Kidney (tissue), 14 donors: ENCODE results near the gene SEC61A1. TPM values are rescaled to one million over a fixed set of nuclear protein-coding genes. Genes with fewer than 3 reads are reported as not detected.

ENCODE experiments used
- DNase-seq, 5 donors: peaks; one replicate each; pipeline ENCODE4 v3.0.0-alpha.2; 2013 to 2020
- FAIRE-seq: peaks from 2 replicates; lab custom pipeline; 2012; peaks lifted over from hg19 to GRCh38; lab: Jason Lieb, UNC
- H3K27ac ChIP-seq, 2 donors: one replicate each; pipeline ENCODE4 v1.7.0; 2013; ENCODE audit warnings: low read depth in 2 of 2, low read length in 2 of 2, inconsistent platforms in 1 of 2
- H3K27me3 ChIP-seq: one replicate; pipeline ENCODE4 v1.7.1; 2013; ENCODE audit warnings: low read length, inconsistent platforms; ENCODE audit not compliant: control insufficient read depth, insufficient read depth
- H3K36me3 ChIP-seq, 3 donors: one replicate each; pipeline versions ENCODE4 v1.7.0 to v1.7.1; 2013; ENCODE audit warnings: low read length in 3 of 3, control low read depth in 1 of 3, inconsistent platforms in 1 of 3; ENCODE audit not compliant: insufficient read depth in 3 of 3, control insufficient read depth in 2 of 3
- H3K4me1 ChIP-seq, 3 donors: one replicate each; pipeline versions ENCODE4 v1.7.0 to v1.7.1; 2013; ENCODE audit warnings: low read length in 3 of 3, inconsistent platforms in 1 of 3, low read depth in 1 of 3; ENCODE audit not compliant: control insufficient read depth in 2 of 3, insufficient read depth in 2 of 3
- H3K4me3 ChIP-seq, 3 donors: one replicate each; pipeline versions ENCODE4 v1.7.0 to v1.8.1; 2013; ENCODE audit warnings: low read length in 3 of 3, control low read depth in 1 of 3, inconsistent platforms in 1 of 3
- H3K9ac ChIP-seq, 3 donors: one replicate each; pipeline versions ENCODE4 v1.7.0 to v1.7.1; 2013; ENCODE audit warnings: low read length in 3 of 3, control low read depth in 1 of 3, inconsistent platforms in 1 of 3
- H3K9me3 ChIP-seq, 3 donors: one replicate each; pipeline versions ENCODE4 v1.7.0 to v1.7.1; 2013; ENCODE audit warnings: low read length in 3 of 3, control low read depth in 1 of 3, inconsistent platforms in 1 of 3; ENCODE audit not compliant: control insufficient read depth in 2 of 3, insufficient read depth in 1 of 3
- intact Hi-C: fragments of 100-400 bp; cut with DNase I; formaldehyde crosslinking; loops from one replicate; pipeline ENCODE4 v1.11.1; 2022
- polyA plus RNA-seq: library from polyadenylated mRNA; stranded (reverse); fragments of 350-450 nt; fragmentation: Illumina TruSeq; extraction: RNeasy Lipid Tissue Mini Kit (QIAGEN cat#74804); gene quantifications from one replicate; pipeline ENCODE4 v1.2.3, GENCODE V29; 2014; ENCODE audit warnings: low read depth, low replicate concordance; ENCODE audit not compliant: insufficient read depth
- total RNA-seq: library from RNA; stranded (reverse); fragmentation: NEBNext Ultra II Directional; extraction: Animal tissue kit (Norgen Biotek cat#: 25700); gene quantifications from one replicate; pipeline ENCODE4 v1.2.1, GENCODE V29; 2021
- TF ChIP-seq, protein P1 (sequence below): IDR thresholded peaks from 3 replicates; pipeline ENCODE4 v1.5.1; 2012; ENCODE audit warnings: mild to moderate bottlenecking, moderate library complexity, borderline replicate concordance; ENCODE audit not compliant: insufficient read depth; ENCODE audit errors: extremely low read depth
- donor health status: control.
- donor health status: control.
- donor health status: control.
- donor health status: control.
- donor health status: control.
- donor health status: DM: yes; HTN: yes; CAD: no.
- donor health status: Normal renal cell carcinoma (clear cell type).

Gene SEC61A1
- total and polyA plus RNA-seq, 2 donors from 2014 or later = 119 to 177 TPM

GRCh38 chr3:128112357-128112968 lies 60.2 kb downstream of the SEC61A1 start:
- H3K4me3 ChIP-seq = no peak overlapping the region
- TF ChIP-seq, protein P1, sequence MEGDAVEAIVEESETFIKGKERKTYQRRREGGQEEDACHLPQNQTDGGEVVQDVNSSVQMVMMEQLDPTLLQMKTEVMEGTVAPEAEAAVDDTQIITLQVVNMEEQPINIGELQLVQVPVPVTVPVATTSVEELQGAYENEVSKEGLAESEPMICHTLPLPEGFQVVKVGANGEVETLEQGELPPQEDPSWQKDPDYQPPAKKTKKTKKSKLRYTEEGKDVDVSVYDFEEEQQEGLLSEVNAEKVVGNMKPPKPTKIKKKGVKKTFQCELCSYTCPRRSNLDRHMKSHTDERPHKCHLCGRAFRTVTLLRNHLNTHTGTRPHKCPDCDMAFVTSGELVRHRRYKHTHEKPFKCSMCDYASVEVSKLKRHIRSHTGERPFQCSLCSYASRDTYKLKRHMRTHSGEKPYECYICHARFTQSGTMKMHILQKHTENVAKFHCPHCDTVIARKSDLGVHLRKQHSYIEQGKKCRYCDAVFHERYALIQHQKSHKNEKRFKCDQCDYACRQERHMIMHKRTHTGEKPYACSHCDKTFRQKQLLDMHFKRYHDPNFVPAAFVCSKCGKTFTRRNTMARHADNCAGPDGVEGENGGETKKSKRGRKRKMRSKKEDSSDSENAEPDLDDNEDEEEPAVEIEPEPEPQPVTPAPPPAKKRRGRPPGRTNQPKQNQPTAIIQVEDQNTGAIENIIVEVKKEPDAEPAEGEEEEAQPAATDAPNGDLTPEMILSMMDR = no peak
- H3K36me3 ChIP-seq = peaks cover 6 to 8% (median 8%) of the 10 kb centered on the region in 3 donors
- no peaks in the 10 kb centered on the region for H3K9me3 ChIP-seq
- H3K27ac ChIP-seq = no peak overlapping the region
- DNase-seq (no peak), FAIRE-seq (no peak)
- H3K9ac ChIP-seq = no peak overlapping the region
- H3K27me3 ChIP-seq = no peaks in the 10 kb centered on the region
- intact Hi-C loops = no loop called here
- H3K4me1 ChIP-seq = peaks cover 0 to 4% (median 3%) of the 10 kb centered on the region in 3 donors

GRCh38 chr3:128113817-128114794 lies 61.9 kb downstream of the SEC61A1 start:
- peaks cover 6 to 8% (median 8%) of the 10 kb centered on the region in 3 donors for H3K36me3 ChIP-seq
- no peak overlapping the region for H3K4me3 ChIP-seq
- no peak for FAIRE-seq
- intact Hi-C loops = no loop called here
- TF ChIP-seq, protein P1 = no peak
- peak in 3 of 5 donors; percentile 18 to 76 (median 37) for DNase-seq
- peaks cover 0 to 4% (median 3%) of the 10 kb centered on the region in 3 donors for H3K4me1 ChIP-seq
- H3K27me3 ChIP-seq = no peaks in the 10 kb centered on the region
- peak overlapping the region; percentile 18 for H3K27ac ChIP-seq
- H3K9ac ChIP-seq = no peak overlapping the region
- H3K9me3 ChIP-seq = no peaks in the 10 kb centered on the region

Other genes with a start within 250 kb of the SEC61A1 start
- gene MGLL, start 229.9 kb upstream of the SEC61A1 start, total RNA-seq = 250 TPM
- 74.2 TPM for gene MGLL, start 229.9 kb upstream of the SEC61A1 start, polyA plus RNA-seq
- 1.4 TPM for gene KBTBD12, start 137.2 kb upstream of the SEC61A1 start, total RNA-seq
- gene KBTBD12, start 137.2 kb upstream of the SEC61A1 start, polyA plus RNA-seq = 1.6 TPM
- gene RUVBL1, start 71.4 kb downstream of the SEC61A1 start, total RNA-seq = 32.7 TPM
- 41.9 TPM for gene RUVBL1, start 71.4 kb downstream of the SEC61A1 start, polyA plus RNA-seq
- gene EEFSEC, start 101.0 kb downstream of the SEC61A1 start, total RNA-seq = 15.2 TPM
- 23.2 TPM for gene EEFSEC, start 101.0 kb downstream of the SEC61A1 start, polyA plus RNA-seq